H9 (cell line): ENCODE data around the gene CWC27. TPM values are rescaled to one million over a fixed set of nuclear protein-coding genes. Genes with fewer than 3 reads are reported as not detected.

Source experiments
- DNase-seq: peaks from one replicate; pipeline ENCODE4 v3.0.0-alpha.2; 2017
- H2AFZ ChIP-seq: one replicate; pipeline ENCODE4 v1.6.1; 2013; ENCODE audit warnings: mild to moderate bottlenecking, low read length, control low read depth, moderate library complexity
- H2AK5ac ChIP-seq: 2 replicates; pipeline ENCODE4 v1.6.1; 2013; ENCODE audit warnings: low read length, control low read depth, mixed read lengths; ENCODE audit not compliant: insufficient read length
- H2BK120ac ChIP-seq: one replicate; pipeline ENCODE4 v1.6.1; 2013; ENCODE audit warnings: low read depth, mild to moderate bottlenecking, low read length, control low read depth, inconsistent platforms; ENCODE audit not compliant: poor library complexity, severe bottlenecking
- H2BK12ac ChIP-seq: 2 replicates; pipeline ENCODE4 v1.6.1; 2013; ENCODE audit warnings: low read length, control low read depth, mixed read lengths, low read depth; ENCODE audit not compliant: insufficient read length
- H2BK15ac ChIP-seq: 2 replicates; pipeline ENCODE4 v1.6.1; 2013; ENCODE audit warnings: low read depth, low read length, control low read depth
- H2BK20ac ChIP-seq: one replicate; pipeline ENCODE4 v1.6.1; 2013; ENCODE audit warnings: low read depth, mild to moderate bottlenecking, low read length, control low read depth, inconsistent platforms; ENCODE audit not compliant: poor library complexity, severe bottlenecking
- H2BK5ac ChIP-seq: 2 replicates; pipeline ENCODE4 v1.6.1; 2013; ENCODE audit warnings: low read length, control low read depth, mixed read lengths; ENCODE audit not compliant: insufficient read length
- H3K14ac ChIP-seq: 2 replicates; pipeline ENCODE4 v1.6.1; 2013; ENCODE audit warnings: low read length, control low read depth; ENCODE audit not compliant: insufficient read depth
- H3K18ac ChIP-seq: 2 replicates; pipeline ENCODE4 v1.6.1; 2013; ENCODE audit warnings: low read depth, mild to moderate bottlenecking, mixed read lengths, low read length, control low read depth; ENCODE audit not compliant: insufficient read length
- H3K23ac ChIP-seq: 2 replicates; pipeline ENCODE4 v1.6.1; 2013; ENCODE audit warnings: low read length, control low read depth, mixed read lengths, low read depth; ENCODE audit not compliant: insufficient read length
- H3K23me2 ChIP-seq: 2 replicates; pipeline ENCODE4 v1.6.1; 2013; ENCODE audit warnings: low read depth, mild to moderate bottlenecking, mixed read lengths, low read length, control low read depth; ENCODE audit not compliant: insufficient read length, poor library complexity, severe bottlenecking
- H3K27ac ChIP-seq: 2 replicates; pipeline ENCODE4 v1.5.1; 2013; ENCODE audit warnings: low read length, control low read depth, mixed read lengths, low read depth; ENCODE audit not compliant: insufficient read length
- H3K27me3 ChIP-seq: 2 replicates; pipeline ENCODE4 v1.6.1; 2013; ENCODE audit warnings: low read length, control low read depth, inconsistent platforms; ENCODE audit not compliant: insufficient read depth
- H3K4ac ChIP-seq: 2 replicates; pipeline ENCODE4 v1.6.1; 2013; ENCODE audit warnings: low read depth, mild to moderate bottlenecking, control low read depth, inconsistent platforms, low read length, moderate library complexity
- H3K4me1 ChIP-seq: 2 replicates; pipeline ENCODE4 v1.6.1; 2013; ENCODE audit warnings: low read length, control low read depth, inconsistent platforms; ENCODE audit not compliant: insufficient read depth
- H3K4me2 ChIP-seq: 2 replicates; pipeline ENCODE4 v1.6.1; 2013; ENCODE audit warnings: low read length, control low read depth, mixed read lengths; ENCODE audit not compliant: insufficient read length, insufficient read depth
- H3K56ac ChIP-seq: 2 replicates; pipeline ENCODE4 v1.6.1; 2013; ENCODE audit warnings: low read depth, mild to moderate bottlenecking, mixed read lengths, low read length, control low read depth; ENCODE audit not compliant: insufficient read length
- H3K79me1 ChIP-seq: 2 replicates; pipeline ENCODE4 v1.6.1; 2013; ENCODE audit warnings: low read depth, mild to moderate bottlenecking, moderate library complexity, low read length, control low read depth, inconsistent platforms; ENCODE audit not compliant: insufficient read depth, poor library complexity, severe bottlenecking
- H3K79me2 ChIP-seq: 2 replicates; pipeline ENCODE4 v1.6.1; 2013; ENCODE audit warnings: low read length, control low read depth, inconsistent platforms; ENCODE audit not compliant: insufficient read depth
- H3K9ac ChIP-seq: 2 replicates; pipeline ENCODE4 v1.6.1; 2013; ENCODE audit warnings: low read length, control low read depth, mixed read lengths; ENCODE audit not compliant: insufficient read length; ENCODE audit errors: extremely low read depth
- H3K9me3 ChIP-seq: one replicate; pipeline ENCODE4 v1.6.1; 2013; ENCODE audit warnings: low read depth, low read length, inconsistent platforms; ENCODE audit not compliant: control insufficient read depth
- H3T11ph ChIP-seq: one replicate; pipeline ENCODE4 v1.6.1; 2013; ENCODE audit warnings: mild to moderate bottlenecking, low read length, control low read depth, inconsistent platforms
- H4K20me1 ChIP-seq: one replicate; pipeline ENCODE4 v1.6.1; 2013; ENCODE audit not compliant: control insufficient read depth, insufficient read length, insufficient read depth
- H4K5ac ChIP-seq: 2 replicates; pipeline ENCODE4 v1.6.1; 2013; ENCODE audit warnings: low read depth, mild to moderate bottlenecking, mixed read lengths, low read length, control low read depth; ENCODE audit not compliant: insufficient read length
- H4K8ac ChIP-seq: replicated peaks from 2 replicates; pipeline ENCODE4 v1.6.1; 2013; ENCODE audit warnings: low read length, control low read depth, mixed read lengths, low read depth; ENCODE audit not compliant: insufficient read length
- H4K91ac ChIP-seq: 2 replicates; pipeline ENCODE4 v1.6.1; 2013; ENCODE audit warnings: low read depth, mild to moderate bottlenecking, moderate library complexity, mixed read lengths, low read length, control low read depth; ENCODE audit not compliant: insufficient read length
- H3K27ac Mint-ChIP-seq, 3 experiments: 2 replicates in 2 of 3; 3 replicates in 1 of 3; pipeline ENCODE4 v1.8.0; 2020 to 2021; ENCODE audit warnings: mixed read lengths in 3 of 3, mild to moderate bottlenecking in 1 of 3, moderate library complexity in 1 of 3
- H3K27me3 Mint-ChIP-seq: 2 replicates; pipeline ENCODE4 v1.8.0; 2021; ENCODE audit warnings: low read depth, mild to moderate bottlenecking, moderate library complexity, mixed read lengths
- H3K36me3 Mint-ChIP-seq, 3 experiments: 2 replicates in 2 of 3; 3 replicates in 1 of 3; pipeline ENCODE4 v1.8.0; 2020 to 2021; ENCODE audit warnings: low read depth in 3 of 3, mixed read lengths in 3 of 3; ENCODE audit not compliant: insufficient read depth in 1 of 3
- H3K4me1 Mint-ChIP-seq, 2 experiments: 2 replicates each; pipeline ENCODE4 v1.8.0; 2020; ENCODE audit warnings: mixed read lengths in 2 of 2
- H3K4me3 Mint-ChIP-seq, 2 experiments: 2 replicates in 1 of 2; 3 replicates in 1 of 2; pipeline ENCODE4 v1.8.0; 2020 to 2021; ENCODE audit warnings: mild to moderate bottlenecking in 2 of 2, mixed read lengths in 2 of 2, moderate library complexity in 1 of 2
- H3K9me3 Mint-ChIP-seq, 2 experiments: 2 replicates in 1 of 2; 3 replicates in 1 of 2; pipeline ENCODE4 v1.8.0; 2020; ENCODE audit warnings: mild to moderate bottlenecking in 2 of 2, mixed read lengths in 2 of 2, moderate library complexity in 1 of 2
- CTCF ChIP-seq: fragments of 200-600 bp; sonication (generic); conservative IDR thresholded peaks from 3 replicates; pipeline ENCODE4 v1.8.0; 2021; ENCODE audit warnings: antibody characterized with exemption, mild to moderate bottlenecking
- WGBS: extraction: QIAGEN DNeasy Blood & Tissue Kit; methylation state at CpG from one replicate; pipeline ENCODE4 v1.1.7; 2013; ENCODE audit warnings: missing lambda C conversion rate, low lambda C conversion rate, mixed read lengths; ENCODE audit not compliant: insufficient read length; ENCODE audit errors: extremely low coverage; 5-methylcytosine and 5-hydroxymethylcytosine counted together
- total RNA-seq: library from RNA; stranded (reverse); gene quantifications from 2 replicates; pipeline ENCODE4 v1.2.1, GENCODE V29; 2021

CWC27 gene
- total RNA-seq, 1 experiment from 2014 or later: 41.9 TPM

- no peak overlapping the region for H2BK120ac ChIP-seq
- no peak overlapping the region for H3K4ac ChIP-seq
- no peak for DNase-seq
- no peak overlapping the region for H3T11ph ChIP-seq
- H3K4me3 Mint-ChIP-seq: no peak overlapping the region
- no peak overlapping the region for H4K91ac ChIP-seq
- no peaks in the 10 kb centered on the region for H3K79me1 ChIP-seq
- H3K4me1 Mint-ChIP-seq: peaks cover 13 to 14% of the 10 kb centered on the region in 2 experiments; a peak in 3 of 4 replicates
- H2BK12ac ChIP-seq: no peak overlapping the region
- H3K56ac ChIP-seq: no peak overlapping the region
- H3K9me3 ChIP-seq: peaks cover 6% of the 10 kb centered on the region
- H3K23ac ChIP-seq: no peak overlapping the region
- peak overlapping the region in 1 of 3 experiments; percentile 28; a peak in 2 of 7 replicates for H3K27ac Mint-ChIP-seq
- H3K18ac ChIP-seq: no peak overlapping the region
- no peaks in the 10 kb centered on the region for H3K27me3 ChIP-seq
- WGBS: no CpG with 5 or more reads among the region's 2 CpGs
- no peak overlapping the region for H3K27ac ChIP-seq
- H2AFZ ChIP-seq: no peak overlapping the region
- no peak overlapping the region for H2AK5ac ChIP-seq
- no peak overlapping the region for H2BK20ac ChIP-seq
- no peak overlapping the region for H2BK15ac ChIP-seq
- no peak overlapping the region for H3K9ac ChIP-seq
- no peak overlapping the region for H2BK5ac ChIP-seq
- no peak overlapping the region for H3K4me2 ChIP-seq
- H3K4me1 ChIP-seq: no peaks in the 10 kb centered on the region
- H4K20me1 ChIP-seq: no peaks in the 10 kb centered on the region
- H4K8ac ChIP-seq: no peak overlapping the region
- H3K14ac ChIP-seq: no peak overlapping the region
- no peaks in the 10 kb centered on the region for H3K79me2 ChIP-seq
- H3K23me2 ChIP-seq: no peaks in the 10 kb centered on the region
- H3K27me3 Mint-ChIP-seq: no peaks in the 10 kb centered on the region
- TF ChIP-seq CTCF: no peak
- H3K9me3 Mint-ChIP-seq: peaks cover 19 to 22% of the 10 kb centered on the region in 2 experiments
- H3K36me3 Mint-ChIP-seq: peaks cover 23 to 26% (median 24%) of the 10 kb centered on the region in 3 experiments
- H4K5ac ChIP-seq: no peak overlapping the region
These were observed 152.7 kb downstream of the CWC27 start for GRCh38 chr5:64921386-64921785.
